Ishikawa (cell line): ENCODE measurements around the gene DCAKD.

Source experiments
- CEBPB ChIP-seq: IDR thresholded peaks from 2 replicates; pipeline ENCODE4 v1.6.1; 2012
- CREB1 ChIP-seq: IDR thresholded peaks from 2 replicates; pipeline ENCODE4 v1.6.1; 2012; ENCODE audit warnings: low read depth
- EGR1 ChIP-seq: IDR thresholded peaks from 2 replicates; pipeline ENCODE4 v1.6.1; 2012
- EP300 ChIP-seq: IDR thresholded peaks from 2 replicates; pipeline ENCODE4 v1.6.1; 2012; ENCODE audit warnings: borderline replicate concordance
- FOXM1 ChIP-seq: IDR thresholded peaks from 2 replicates; pipeline ENCODE4 v1.6.1; 2012; ENCODE audit warnings: low read depth, borderline replicate concordance
- NFIC ChIP-seq: IDR thresholded peaks from 2 replicates; pipeline ENCODE4 v1.6.1; 2012
- RAD21 ChIP-seq: IDR thresholded peaks from 2 replicates; pipeline ENCODE4 v1.6.1; 2012; ENCODE audit warnings: low read depth
- TAF1 ChIP-seq: IDR thresholded peaks from 2 replicates; pipeline ENCODE4 v1.6.1; 2012; ENCODE audit warnings: low read depth, mild to moderate bottlenecking
- TCF12 ChIP-seq: IDR thresholded peaks from 2 replicates; pipeline ENCODE4 v1.6.1; 2012; ENCODE audit warnings: low read depth
- TEAD4 ChIP-seq: IDR thresholded peaks from 2 replicates; pipeline ENCODE4 v1.6.1; 2012
- YY1 ChIP-seq: IDR thresholded peaks from 2 replicates; pipeline ENCODE4 v1.6.1; 2012; ENCODE audit warnings: low read depth
- ZBTB7A ChIP-seq: IDR thresholded peaks from 2 replicates; pipeline ENCODE4 v1.6.1; 2012; ENCODE audit warnings: low read depth
- TF ChIP-seq, protein P1 (sequence below): IDR thresholded peaks from 2 replicates; pipeline ENCODE4 v1.6.1; 2012
- TF ChIP-seq, protein P2 (sequence below): IDR thresholded peaks from 2 replicates; pipeline ENCODE4 v1.6.1; 2012
- TF ChIP-seq, protein P3 (sequence below): IDR thresholded peaks from 2 replicates; pipeline ENCODE4 v1.6.1; 2012; ENCODE audit warnings: low read depth, mild to moderate bottlenecking

Gene DCAKD

DNA sequence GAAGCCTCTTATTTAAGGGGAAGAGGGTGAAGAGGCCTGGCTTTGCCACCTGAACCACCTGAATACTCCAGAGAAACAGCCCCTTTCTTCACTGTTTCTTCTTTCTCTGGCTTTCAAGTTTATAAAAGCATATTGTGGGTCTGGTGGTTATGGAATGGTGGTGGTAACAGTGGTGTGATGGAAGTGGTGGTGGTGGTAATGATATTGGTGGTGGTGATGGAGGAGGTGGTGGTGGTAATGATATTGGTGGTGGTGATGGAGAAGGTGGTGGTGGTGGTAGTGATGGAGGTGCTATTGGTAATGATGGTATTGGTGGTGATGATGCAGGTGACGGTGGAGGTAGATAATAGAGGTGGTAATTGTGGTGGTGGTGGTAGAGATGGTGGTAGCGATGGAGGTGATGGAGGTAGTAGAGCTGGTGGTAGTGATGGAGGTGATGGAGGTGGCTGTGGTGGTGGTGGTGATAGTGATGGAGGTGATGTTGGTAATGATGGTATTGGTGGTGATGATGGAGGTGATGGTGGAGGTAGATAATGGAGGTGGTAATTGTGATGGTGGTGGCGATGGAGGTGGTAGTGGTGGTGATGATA is 69.2 kb downstream of the DCAKD start:
- TF ChIP-seq RAD21, result no peak

DNA sequence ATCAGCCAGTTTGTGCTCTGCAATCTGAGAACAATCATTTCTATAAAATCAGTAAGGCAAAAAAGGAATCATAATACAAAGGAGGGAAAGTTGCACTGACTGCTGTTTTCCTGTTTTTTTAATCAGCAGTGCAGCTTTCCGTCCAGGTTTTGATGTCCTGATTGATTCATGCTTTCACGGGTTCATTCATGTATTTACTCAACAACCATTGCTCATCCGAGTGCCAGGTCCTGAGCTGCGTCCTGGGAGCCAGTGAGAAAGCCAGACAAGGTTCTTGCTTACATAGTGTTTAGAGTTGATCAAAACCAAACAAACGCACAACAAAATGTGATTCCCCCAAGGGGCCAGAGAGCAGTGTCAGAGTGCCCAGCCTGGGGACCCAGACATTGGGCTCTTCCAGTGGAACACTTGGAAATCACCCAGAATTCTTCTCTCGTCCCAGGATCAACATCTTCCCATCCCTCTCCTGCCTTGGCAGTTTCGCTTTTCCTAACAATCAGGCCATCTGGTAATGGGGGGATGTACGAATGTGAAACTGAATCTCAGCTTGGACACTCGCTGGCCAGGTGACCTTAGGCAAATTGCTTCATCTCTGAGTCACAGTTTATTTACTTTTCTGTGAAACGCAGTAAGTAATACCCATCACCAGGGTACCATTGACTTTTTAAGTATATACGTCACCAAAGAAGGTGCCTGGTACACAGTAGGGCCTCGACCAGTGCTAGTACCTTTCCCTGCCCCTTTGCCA is 70.0 kb downstream of the DCAKD start:
- no peak for TF ChIP-seq YY1
- TF ChIP-seq CREB1, result no peak
- no peak for TF ChIP-seq RAD21
- TF ChIP-seq TEAD4, result no peak
- TF ChIP-seq, protein P1, sequence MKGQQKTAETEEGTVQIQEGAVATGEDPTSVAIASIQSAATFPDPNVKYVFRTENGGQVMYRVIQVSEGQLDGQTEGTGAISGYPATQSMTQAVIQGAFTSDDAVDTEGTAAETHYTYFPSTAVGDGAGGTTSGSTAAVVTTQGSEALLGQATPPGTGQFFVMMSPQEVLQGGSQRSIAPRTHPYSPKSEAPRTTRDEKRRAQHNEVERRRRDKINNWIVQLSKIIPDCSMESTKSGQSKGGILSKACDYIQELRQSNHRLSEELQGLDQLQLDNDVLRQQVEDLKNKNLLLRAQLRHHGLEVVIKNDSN, result no peak
- TF ChIP-seq EP300, result no peak
- TF ChIP-seq FOXM1, result no peak
- TF ChIP-seq, protein P2, sequence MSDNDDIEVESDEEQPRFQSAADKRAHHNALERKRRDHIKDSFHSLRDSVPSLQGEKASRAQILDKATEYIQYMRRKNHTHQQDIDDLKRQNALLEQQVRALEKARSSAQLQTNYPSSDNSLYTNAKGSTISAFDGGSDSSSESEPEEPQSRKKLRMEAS, result no peak

DNA sequence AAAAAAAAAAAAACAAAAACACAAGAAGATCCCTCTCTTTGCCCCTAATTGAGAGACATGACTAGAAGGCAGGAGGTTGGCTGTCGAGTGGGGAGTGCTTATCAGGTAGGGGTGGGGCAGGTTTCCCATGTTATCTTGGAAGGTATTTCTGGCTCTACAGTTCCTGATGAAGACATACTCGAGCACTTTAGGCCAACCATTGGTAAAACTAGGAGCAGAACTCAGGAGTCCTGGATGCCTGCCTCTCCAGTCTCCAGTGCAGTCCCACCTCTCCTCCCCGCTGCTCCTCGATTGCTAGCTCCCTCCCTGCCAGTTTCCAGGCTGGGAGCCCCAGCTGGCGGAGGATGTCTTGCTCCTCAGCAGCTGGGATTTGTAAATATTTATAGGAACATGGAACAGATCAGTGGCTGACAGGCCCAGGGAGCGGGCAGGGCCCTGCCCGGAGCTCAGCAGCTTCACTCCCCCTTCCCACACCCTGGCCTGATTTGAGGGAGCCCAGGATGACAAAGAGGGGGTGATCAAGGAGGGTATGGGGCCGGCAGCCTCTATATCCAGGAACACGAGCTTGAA is 71.9 kb downstream of the DCAKD start:
- no peak for TF ChIP-seq TEAD4
- no peak for TF ChIP-seq CREB1
- no peak for TF ChIP-seq CEBPB
- no peak for TF ChIP-seq NFIC
- no peak for TF ChIP-seq EP300
- TF ChIP-seq, protein P2, result no peak
- no peak for TF ChIP-seq TCF12
- TF ChIP-seq EGR1, result no peak
- TF ChIP-seq, protein P3, sequence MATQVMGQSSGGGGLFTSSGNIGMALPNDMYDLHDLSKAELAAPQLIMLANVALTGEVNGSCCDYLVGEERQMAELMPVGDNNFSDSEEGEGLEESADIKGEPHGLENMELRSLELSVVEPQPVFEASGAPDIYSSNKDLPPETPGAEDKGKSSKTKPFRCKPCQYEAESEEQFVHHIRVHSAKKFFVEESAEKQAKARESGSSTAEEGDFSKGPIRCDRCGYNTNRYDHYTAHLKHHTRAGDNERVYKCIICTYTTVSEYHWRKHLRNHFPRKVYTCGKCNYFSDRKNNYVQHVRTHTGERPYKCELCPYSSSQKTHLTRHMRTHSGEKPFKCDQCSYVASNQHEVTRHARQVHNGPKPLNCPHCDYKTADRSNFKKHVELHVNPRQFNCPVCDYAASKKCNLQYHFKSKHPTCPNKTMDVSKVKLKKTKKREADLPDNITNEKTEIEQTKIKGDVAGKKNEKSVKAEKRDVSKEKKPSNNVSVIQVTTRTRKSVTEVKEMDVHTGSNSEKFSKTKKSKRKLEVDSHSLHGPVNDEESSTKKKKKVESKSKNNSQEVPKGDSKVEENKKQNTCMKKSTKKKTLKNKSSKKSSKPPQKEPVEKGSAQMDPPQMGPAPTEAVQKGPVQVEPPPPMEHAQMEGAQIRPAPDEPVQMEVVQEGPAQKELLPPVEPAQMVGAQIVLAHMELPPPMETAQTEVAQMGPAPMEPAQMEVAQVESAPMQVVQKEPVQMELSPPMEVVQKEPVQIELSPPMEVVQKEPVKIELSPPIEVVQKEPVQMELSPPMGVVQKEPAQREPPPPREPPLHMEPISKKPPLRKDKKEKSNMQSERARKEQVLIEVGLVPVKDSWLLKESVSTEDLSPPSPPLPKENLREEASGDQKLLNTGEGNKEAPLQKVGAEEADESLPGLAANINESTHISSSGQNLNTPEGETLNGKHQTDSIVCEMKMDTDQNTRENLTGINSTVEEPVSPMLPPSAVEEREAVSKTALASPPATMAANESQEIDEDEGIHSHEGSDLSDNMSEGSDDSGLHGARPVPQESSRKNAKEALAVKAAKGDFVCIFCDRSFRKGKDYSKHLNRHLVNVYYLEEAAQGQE, result no peak
- TF ChIP-seq RAD21, result no peak
- no peak for TF ChIP-seq TAF1
- no peak for TF ChIP-seq FOXM1
- no peak for TF ChIP-seq ZBTB7A
- TF ChIP-seq, protein P1, result no peak
- TF ChIP-seq YY1, result no peak

DNA sequence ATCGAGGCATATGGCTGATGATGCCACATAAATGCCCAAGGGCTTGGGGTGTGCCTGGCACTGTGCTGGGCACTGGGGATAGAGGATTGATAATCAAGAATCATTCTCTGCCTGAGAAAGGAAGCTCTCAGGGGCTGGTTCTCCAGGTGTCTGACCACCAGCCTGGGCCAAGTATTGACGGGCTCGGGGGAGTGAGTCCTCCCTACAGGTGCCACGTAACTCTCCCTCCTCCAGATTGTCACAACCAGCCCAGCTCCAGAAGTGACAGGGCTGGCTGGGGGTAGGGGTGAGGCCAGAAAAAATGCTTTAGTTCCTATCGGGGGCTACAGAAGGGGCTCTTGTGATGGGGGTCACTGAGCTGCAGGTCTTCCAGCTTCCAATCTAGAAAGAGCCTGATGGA is 72.6 kb downstream of the DCAKD start:
- TF ChIP-seq RAD21 (no peak), TEAD4 (no peak)

DNA sequence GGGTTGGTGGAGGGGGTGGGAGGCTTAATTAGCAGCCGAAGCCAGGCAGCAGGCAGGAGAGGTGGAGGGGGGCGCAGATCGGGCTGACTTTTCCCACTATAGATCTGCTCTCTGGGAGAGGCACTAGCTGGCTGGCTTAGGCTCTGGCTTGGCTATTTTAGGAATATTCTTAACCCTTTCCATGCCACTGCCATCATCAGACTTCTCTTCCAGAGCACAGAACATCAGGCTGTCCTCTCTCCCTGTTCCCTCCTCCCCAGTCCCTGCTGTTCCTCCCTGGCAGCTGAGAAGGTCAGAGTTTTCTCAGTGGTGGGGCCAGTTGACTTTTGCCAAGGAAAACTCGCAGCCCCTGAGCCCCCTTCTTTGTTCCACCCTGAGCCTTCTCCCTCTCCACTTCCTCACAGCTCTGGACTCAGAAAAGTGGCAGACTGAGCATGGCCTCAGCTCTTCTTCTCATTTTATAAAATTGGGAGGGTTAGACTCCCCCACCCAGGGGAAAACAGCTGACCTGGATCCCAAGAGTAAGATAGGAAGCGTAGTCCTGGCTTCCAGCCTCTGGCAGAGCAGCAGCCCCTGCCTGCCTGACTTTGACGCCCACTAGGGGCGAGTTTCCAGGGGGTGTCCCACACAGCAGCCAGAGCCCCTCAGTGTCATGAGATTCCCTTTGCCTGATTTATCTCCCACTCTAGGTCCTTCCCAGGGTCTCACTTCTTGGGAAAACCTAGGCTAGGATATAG is 73.5 kb downstream of the DCAKD start:
- no peak for TF ChIP-seq EGR1
- no peak for TF ChIP-seq FOXM1
- no peak for TF ChIP-seq ZBTB7A
- TF ChIP-seq TAF1, result no peak
- no peak for TF ChIP-seq EP300
- TF ChIP-seq YY1, result no peak
- TF ChIP-seq TEAD4, result no peak
- TF ChIP-seq CREB1, result no peak
- TF ChIP-seq, protein P3, result no peak

DNA sequence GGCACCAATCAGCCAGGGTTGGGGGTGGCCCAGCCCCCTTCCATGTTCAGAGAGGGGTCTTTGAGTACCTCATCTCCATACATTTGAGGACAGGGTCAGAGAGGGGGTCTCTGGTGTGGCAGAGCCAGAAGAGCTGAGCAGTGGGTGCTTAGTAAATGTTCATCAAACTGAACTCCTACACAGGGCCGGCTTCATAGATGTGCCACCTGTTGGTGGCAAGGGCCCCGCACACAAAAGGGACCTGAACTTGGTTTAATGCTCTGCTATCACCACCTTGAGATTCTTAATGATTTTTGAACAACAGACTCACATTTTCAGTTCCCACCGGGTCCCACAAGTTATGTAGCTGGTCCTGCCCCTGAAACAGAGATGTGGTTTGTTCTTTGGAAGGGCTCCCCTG is 74.4 kb downstream of the DCAKD start:
- TF ChIP-seq ZBTB7A, result no peak
- TF ChIP-seq, protein P2, result no peak
- no peak for TF ChIP-seq RAD21
- TF ChIP-seq TEAD4, result no peak
- TF ChIP-seq TAF1, result no peak
- TF ChIP-seq TCF12, result no peak
- no peak for TF ChIP-seq NFIC
- TF ChIP-seq EGR1, result no peak
